Measurements from ENCODE around the gene COLEC12. TPM values are rescaled to one million over a fixed set of nuclear protein-coding genes. Genes with fewer than 3 reads are reported as not detected.

The COLEC12 gene
- total RNA-seq, 2 donors from 2014 or later = 10.9 to 15.3 TPM

DNA sequence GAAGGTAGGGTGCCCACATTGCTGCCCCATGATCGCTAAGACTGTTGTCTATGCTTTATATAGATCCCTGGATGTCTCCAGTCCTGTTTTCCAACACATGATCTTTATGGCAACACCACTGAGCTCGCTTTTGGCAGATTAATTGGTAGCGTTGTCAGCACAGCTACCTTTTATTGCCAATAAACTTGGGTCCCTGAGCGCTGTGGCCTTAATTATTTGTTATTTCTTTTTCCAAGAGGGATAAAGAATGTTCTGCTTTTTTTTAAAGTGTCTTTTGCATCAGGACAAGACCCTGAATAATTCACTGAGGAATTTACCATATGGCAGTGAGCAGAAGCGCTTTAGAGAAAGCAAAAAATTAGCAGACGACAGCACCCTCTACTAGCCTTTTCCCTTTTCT is 113.5 kb downstream of the COLEC12 start:
- Histone ChIP-seq H3K4me3 (no peak overlapping the region), H3K36me3 (no peaks in the 10 kb centered on the region), H3K4me1 (no peaks in the 10 kb centered on the region), H3K27ac (no peak overlapping the region), H3K27me3 (no peaks in the 10 kb centered on the region), H3K9me3 (no peaks in the 10 kb centered on the region)
- TF ChIP-seq, protein P1, sequence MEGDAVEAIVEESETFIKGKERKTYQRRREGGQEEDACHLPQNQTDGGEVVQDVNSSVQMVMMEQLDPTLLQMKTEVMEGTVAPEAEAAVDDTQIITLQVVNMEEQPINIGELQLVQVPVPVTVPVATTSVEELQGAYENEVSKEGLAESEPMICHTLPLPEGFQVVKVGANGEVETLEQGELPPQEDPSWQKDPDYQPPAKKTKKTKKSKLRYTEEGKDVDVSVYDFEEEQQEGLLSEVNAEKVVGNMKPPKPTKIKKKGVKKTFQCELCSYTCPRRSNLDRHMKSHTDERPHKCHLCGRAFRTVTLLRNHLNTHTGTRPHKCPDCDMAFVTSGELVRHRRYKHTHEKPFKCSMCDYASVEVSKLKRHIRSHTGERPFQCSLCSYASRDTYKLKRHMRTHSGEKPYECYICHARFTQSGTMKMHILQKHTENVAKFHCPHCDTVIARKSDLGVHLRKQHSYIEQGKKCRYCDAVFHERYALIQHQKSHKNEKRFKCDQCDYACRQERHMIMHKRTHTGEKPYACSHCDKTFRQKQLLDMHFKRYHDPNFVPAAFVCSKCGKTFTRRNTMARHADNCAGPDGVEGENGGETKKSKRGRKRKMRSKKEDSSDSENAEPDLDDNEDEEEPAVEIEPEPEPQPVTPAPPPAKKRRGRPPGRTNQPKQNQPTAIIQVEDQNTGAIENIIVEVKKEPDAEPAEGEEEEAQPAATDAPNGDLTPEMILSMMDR (IDR thresholded peaks at IDR 0.05) = no peak
- no peak for DNase-seq (ENCODE audit: low spot score)

- Histone ChIP-seq H3K36me3 (no peaks in the 10 kb centered on the region), H3K27ac (no peak overlapping the region), H3K9me3 (no peaks in the 10 kb centered on the region), H3K4me1 (no peaks in the 10 kb centered on the region), H3K4me3 (no peak overlapping the region), H3K27me3 (no peaks in the 10 kb centered on the region)
- TF ChIP-seq, protein P1 (IDR thresholded peaks at IDR 0.05) = no peak
- DNase-seq (ENCODE audit: low spot score) = no peak
Measured at GRCh38 chr18:384897-385296, 115.6 kb downstream of the COLEC12 start.

- Histone ChIP-seq H3K27me3 (no peaks in the 10 kb centered on the region), H3K4me1 (peaks cover 0 to 4% of the 10 kb centered on the region in 2 donors), H3K9me3 (no peaks in the 10 kb centered on the region), H3K4me3 (no peak overlapping the region), H3K36me3 (no peaks in the 10 kb centered on the region), H3K27ac (no peak overlapping the region)
- TF ChIP-seq, protein P1 (IDR thresholded peaks at IDR 0.05) = no peak
- no peak for DNase-seq (ENCODE audit: low spot score)
Measured at GRCh38 chr18:383135-383534, 117.4 kb downstream of the COLEC12 start.

- Histone ChIP-seq H3K9me3 (no peaks in the 10 kb centered on the region), H3K36me3 (no peaks in the 10 kb centered on the region), H3K4me1 (peaks cover 0 to 11% of the 10 kb centered on the region in 2 donors), H3K27ac (no peak overlapping the region), H3K4me3 (no peak overlapping the region), H3K27me3 (no peaks in the 10 kb centered on the region)
- no peak for DNase-seq (ENCODE audit: low spot score)
- TF ChIP-seq, protein P1 (IDR thresholded peaks at IDR 0.05) = no peak
Measured at GRCh38 chr18:382423-382984, 118.0 kb downstream of the COLEC12 start.

GRCh38 chr18:379681-380330 is 120.7 kb downstream of the COLEC12 start:
- H3K4me1 ChIP-seq = peaks cover 0 to 35% of the 10 kb centered on the region in 2 donors
- H3K27ac ChIP-seq = peak overlapping the region in 1 of 2 donors; percentile 12
- H3K4me3 ChIP-seq = no peak overlapping the region
- no peak for DNase-seq (ENCODE audit: low spot score)
- TF ChIP-seq, protein P1 (IDR thresholded peaks at IDR 0.05) = no peak
- no peaks in the 10 kb centered on the region for H3K9me3 ChIP-seq
- H3K27me3 ChIP-seq = no peaks in the 10 kb centered on the region
- no peaks in the 10 kb centered on the region for H3K36me3 ChIP-seq

All from right atrium auricular region (tissue), 2 donors.